ENCODE measurements around the gene NTHL1.

Gene NTHL1

DNA sequence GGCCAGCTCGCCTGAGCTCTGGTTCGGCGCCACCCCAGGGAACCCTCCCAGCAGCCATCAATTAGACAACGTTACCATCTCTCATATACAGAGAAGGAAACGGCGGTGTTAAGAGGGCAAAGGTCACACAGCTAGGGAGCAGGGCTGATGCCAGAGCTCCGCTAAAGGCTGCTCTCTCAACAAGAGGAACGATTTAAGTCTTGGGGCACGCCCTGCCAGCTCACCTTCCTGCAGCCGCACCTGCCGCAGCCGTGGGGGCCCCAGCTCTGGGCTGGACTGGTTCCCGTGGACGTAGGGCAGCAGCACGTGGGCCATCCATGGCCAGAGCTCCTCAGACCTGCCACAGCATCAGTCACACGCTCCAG lies 44.6 kb upstream of the NTHL1 start:
- DNase-seq (ENCODE audit: low read depth), result no peak
- TF ChIP-seq, protein P1, sequence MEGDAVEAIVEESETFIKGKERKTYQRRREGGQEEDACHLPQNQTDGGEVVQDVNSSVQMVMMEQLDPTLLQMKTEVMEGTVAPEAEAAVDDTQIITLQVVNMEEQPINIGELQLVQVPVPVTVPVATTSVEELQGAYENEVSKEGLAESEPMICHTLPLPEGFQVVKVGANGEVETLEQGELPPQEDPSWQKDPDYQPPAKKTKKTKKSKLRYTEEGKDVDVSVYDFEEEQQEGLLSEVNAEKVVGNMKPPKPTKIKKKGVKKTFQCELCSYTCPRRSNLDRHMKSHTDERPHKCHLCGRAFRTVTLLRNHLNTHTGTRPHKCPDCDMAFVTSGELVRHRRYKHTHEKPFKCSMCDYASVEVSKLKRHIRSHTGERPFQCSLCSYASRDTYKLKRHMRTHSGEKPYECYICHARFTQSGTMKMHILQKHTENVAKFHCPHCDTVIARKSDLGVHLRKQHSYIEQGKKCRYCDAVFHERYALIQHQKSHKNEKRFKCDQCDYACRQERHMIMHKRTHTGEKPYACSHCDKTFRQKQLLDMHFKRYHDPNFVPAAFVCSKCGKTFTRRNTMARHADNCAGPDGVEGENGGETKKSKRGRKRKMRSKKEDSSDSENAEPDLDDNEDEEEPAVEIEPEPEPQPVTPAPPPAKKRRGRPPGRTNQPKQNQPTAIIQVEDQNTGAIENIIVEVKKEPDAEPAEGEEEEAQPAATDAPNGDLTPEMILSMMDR (IDR thresholded peaks at IDR 0.05; ENCODE audit: insufficient read depth, low read depth, low read length, missing control alignments), result no peak
- H3K4me3 ChIP-seq (ENCODE audit: low read length), result no peak overlapping the region

DNA sequence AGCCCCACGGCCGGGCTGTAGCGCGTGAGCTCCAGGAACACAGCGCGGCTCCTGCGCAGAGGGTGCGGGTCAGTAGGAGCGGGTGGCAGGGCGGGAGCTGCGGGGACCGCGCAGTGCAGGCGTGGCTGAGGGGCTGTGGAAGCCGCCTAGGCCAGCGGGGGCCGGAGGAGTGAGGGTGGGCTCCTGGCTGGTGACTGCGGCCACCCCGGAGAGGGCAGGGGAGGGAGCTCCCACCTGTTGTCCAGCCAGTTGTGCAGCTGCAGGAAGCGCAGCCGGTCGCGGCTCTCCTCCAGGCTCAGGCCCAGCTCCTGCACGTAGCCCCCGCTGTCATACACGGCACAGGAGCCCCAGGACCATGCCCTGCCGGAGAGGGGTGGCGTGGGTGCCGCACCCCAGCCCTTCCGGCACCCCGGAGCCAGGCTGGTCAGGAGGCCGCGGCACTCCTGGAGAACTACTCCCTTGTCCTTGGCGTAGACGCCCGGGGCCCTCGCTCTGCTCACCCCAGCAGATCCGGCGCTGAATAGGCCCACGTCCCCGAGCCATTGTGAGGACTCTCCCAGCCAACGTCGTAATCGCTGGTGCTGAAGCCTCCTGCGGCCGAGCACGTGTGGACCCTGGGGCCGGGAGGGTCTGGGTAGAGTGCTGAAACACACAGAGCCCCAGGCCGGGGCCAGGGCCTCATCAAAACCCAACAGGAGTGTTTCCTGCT lies 44.1 kb upstream of the NTHL1 start:
- no peak overlapping the region for H3K4me3 ChIP-seq (ENCODE audit: low read length)
- TF ChIP-seq, protein P1 (IDR thresholded peaks at IDR 0.05; ENCODE audit: insufficient read depth, low read depth, low read length, missing control alignments), result no peak
- DNase-seq (ENCODE audit: low read depth), result no peak

DNA sequence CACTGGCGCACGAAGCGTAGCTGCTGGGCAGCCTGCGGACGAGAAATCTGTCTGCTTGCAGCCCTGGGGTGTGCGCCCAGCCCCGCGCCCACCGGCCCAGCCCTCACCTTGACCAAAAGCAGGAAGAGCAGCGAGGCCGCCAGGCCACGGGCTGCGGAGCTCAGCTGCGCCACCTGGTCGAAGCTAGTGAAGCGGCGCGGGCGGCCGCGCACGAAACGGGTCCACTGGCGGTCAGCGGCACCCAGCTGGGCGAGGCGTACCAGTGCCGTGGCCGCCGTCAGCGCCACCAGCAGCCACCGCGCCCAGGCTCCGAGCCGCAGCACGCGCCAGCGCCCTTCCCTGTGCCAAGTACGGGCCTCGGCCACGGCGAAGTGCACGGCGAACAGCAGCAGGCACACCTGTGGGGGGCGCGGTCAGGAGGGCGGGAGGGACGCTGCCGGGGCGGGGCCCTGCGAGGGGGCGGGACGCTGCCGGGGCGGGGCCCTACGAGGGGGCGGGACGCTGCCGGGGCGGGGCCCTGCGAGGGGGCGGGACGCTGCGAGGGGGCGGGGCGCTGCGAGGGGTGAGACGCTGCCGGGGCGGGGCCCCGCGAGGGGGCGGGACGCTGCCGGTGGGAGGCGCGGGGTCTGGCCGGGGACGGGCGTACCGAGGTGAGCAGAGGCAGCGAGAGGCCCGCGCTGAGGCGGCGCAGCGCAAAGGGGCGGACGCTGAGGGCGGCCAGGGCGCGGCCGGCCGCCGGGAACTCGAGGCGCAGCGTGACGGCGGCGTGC lies 43.3 kb upstream of the NTHL1 start:
- TF ChIP-seq, protein P1 (IDR thresholded peaks at IDR 0.05; ENCODE audit: insufficient read depth, low read depth, low read length, missing control alignments), result peak; percentile 31
- DNase-seq (ENCODE audit: low read depth), result peak; percentile 88
- H3K4me3 ChIP-seq (ENCODE audit: low read length), result no peak overlapping the region

DNA sequence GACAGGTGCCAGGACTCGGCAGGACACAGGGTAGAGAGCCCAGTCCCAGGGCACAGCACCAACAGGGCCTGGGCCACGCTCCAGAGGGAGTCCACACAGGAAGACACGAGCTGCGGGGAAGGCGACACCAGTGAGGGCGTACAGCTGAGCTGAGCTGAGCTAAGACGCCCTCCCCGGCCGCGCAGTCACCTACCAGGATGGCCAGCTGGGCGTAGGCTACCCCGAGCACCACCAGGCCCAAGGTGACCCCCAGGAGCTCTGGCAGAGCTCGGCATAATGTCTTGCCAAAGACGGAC lies 42.8 kb upstream of the NTHL1 start:
- no peak for DNase-seq (ENCODE audit: low read depth)
- TF ChIP-seq, protein P1 (IDR thresholded peaks at IDR 0.05; ENCODE audit: insufficient read depth, low read depth, low read length, missing control alignments), result no peak
- no peak overlapping the region for H3K4me3 ChIP-seq (ENCODE audit: low read length)

DNA sequence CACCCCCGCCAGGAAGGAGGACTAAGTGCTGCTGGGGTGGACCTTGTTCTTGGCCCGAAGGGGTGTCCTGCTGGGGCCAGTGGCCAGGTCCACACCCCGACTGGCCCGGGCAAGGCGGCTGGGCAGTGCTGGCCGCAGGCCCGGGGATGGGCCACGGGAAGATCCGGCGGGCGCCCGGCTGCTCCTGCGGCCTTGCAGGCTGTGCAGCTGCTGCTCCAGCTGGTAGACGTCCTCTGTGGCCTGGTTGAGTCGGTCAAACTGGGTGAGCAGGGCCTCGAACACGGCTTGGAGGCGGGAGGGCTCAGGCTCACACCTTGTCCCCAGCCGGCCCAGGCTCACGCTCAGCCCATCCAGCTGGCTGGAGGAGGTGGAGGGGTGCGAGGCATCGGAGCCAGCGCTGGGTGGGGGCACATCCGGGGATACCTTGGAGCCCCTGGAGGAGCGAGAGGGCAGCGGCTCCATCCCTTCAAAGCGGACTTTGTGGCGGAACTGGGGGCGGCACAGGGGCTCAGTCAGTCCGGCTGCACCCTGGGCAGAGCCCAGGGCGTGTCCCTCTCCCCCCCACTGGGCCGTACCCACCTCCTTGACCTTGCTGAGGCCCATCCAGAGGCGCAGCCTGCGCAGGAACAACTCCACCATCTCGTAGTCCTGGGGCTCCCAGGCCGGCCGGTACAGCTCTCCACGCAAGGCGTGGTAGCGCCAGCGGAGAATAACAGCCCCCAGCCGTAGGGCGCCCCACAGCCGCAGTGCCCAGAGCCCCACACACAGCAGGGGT lies 42.3 kb upstream of the NTHL1 start:
- no peak overlapping the region for H3K4me3 ChIP-seq (ENCODE audit: low read length)
- no peak for DNase-seq (ENCODE audit: low read depth)
- TF ChIP-seq, protein P1 (IDR thresholded peaks at IDR 0.05; ENCODE audit: insufficient read depth, low read depth, low read length, missing control alignments), result no peak

DNA sequence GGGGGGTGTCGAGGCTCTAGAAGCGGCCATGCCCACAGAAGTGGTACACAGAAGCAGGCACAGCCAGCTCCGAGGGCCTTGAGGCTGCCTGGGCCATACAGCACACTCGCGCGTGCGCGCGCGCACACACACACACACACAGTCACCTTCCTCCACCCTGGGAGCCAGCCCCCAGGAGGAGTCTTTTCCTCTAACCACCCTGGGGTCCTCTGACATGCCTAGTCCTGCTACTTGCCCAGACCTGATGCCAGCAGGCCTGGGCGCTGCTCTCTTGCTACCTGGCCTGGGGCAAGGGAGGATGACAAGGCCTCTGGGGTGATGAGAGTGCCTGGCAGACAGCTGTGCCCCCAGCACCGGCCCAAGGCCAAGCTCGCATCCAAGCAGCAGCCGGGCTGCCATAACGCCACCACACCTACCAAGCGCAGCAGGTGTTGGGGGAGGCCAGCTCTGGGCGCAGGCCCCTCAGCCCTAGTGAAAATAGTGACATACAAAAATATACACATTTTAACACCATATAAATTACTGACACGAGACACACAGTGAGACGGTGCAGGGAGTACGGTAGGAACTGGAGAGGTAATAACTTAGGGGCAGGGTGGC lies 41.2 kb upstream of the NTHL1 start:
- TF ChIP-seq, protein P1 (IDR thresholded peaks at IDR 0.05; ENCODE audit: insufficient read depth, low read depth, low read length, missing control alignments), result no peak
- DNase-seq (ENCODE audit: low read depth), result peak; percentile 84
- H3K4me3 ChIP-seq (ENCODE audit: low read length), result no peak overlapping the region

All from epithelial cell of esophagus (primary cell).